ENCODE measurements around the gene RASGRF2.

RASGRF2 gene

DNA sequence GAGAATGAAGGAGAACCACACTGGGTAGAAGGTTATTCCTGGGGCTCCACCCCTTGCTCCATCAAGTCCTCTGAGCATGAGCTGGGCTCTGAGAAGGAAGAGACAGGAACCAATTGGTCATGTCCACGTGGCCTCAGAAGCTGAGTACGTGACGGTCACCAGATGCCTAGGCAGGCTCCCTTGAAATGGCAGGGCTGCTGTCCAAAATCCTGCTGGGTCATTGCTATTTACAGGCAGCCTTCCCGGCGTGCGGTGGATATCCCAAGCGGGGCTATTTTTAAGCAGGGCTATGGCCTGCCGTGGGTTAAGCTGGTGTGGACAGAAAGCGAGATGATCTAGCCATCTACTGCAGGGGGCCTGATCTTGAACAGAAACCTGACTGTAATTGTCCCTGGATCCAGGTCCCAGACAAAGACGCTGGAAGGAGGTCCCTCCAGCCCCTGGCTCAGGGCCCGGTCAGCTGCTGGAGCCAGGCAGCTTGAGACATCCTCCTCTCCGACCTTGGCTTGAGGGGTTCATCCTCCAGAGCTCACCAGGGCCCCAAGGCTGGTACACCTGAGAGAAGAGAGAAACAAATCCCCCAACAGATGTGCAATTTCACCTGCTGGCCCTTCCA is 272.4 kb downstream of the RASGRF2 start:
- peak overlapping the region; percentile 57 for H3K4me3 ChIP-seq (ENCODE audit: low read length)
- no peak for DNase-seq (ENCODE audit: low read depth)
- TF ChIP-seq, protein P1, sequence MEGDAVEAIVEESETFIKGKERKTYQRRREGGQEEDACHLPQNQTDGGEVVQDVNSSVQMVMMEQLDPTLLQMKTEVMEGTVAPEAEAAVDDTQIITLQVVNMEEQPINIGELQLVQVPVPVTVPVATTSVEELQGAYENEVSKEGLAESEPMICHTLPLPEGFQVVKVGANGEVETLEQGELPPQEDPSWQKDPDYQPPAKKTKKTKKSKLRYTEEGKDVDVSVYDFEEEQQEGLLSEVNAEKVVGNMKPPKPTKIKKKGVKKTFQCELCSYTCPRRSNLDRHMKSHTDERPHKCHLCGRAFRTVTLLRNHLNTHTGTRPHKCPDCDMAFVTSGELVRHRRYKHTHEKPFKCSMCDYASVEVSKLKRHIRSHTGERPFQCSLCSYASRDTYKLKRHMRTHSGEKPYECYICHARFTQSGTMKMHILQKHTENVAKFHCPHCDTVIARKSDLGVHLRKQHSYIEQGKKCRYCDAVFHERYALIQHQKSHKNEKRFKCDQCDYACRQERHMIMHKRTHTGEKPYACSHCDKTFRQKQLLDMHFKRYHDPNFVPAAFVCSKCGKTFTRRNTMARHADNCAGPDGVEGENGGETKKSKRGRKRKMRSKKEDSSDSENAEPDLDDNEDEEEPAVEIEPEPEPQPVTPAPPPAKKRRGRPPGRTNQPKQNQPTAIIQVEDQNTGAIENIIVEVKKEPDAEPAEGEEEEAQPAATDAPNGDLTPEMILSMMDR (conservative IDR thresholded peaks at IDR 0.05; ENCODE audit: low read depth, low read length): no peak

GRCh38 chr5:81233080-81233634 is 273.0 kb downstream of the RASGRF2 start, which contains the start of gene CKMT2:
Gene CKMT2, plus strand, starts transcription at chr5:81233322. Its CDS starts 17,811 bp downstream, at chr5:81251133.
- TF ChIP-seq, protein P1 (conservative IDR thresholded peaks at IDR 0.05; ENCODE audit: low read depth, low read length): no peak
- peak within 1 kb of the TSS; percentile 57 for H3K4me3 ChIP-seq (ENCODE audit: low read length)
- DNase-seq (ENCODE audit: low read depth): no peak

DNA sequence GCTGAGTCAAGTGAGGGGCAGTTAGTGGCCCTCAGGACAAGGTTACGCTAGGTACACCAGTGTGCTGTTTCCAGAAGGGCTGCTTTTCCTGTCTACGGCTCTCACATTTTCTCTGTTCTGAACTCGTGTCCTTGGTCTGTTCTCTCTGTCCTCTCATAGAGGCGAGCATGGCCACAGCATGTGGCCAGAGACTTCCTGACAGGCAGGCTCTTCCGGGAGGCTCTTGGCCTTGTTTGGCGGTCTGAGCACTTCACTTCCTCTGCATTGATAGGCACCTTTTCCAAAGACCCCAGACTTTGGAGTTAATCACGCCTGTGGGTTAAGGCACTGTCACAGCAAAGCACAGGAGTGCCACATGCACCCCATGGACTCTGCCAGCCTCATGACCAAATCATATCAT is 274.1 kb downstream of the RASGRF2 start:
- no peak overlapping the region for H3K4me3 ChIP-seq (ENCODE audit: low read length)
- no peak for DNase-seq (ENCODE audit: low read depth)
- TF ChIP-seq, protein P1 (conservative IDR thresholded peaks at IDR 0.05; ENCODE audit: low read depth, low read length): no peak

- H3K4me3 ChIP-seq (ENCODE audit: low read length): no peak overlapping the region
- TF ChIP-seq, protein P1 (conservative IDR thresholded peaks at IDR 0.05; ENCODE audit: low read depth, low read length): no peak
- DNase-seq (ENCODE audit: low read depth): no peak
Measured at GRCh38 chr5:81234801-81235200, 274.6 kb downstream of the RASGRF2 start.

- TF ChIP-seq, protein P1 (conservative IDR thresholded peaks at IDR 0.05; ENCODE audit: low read depth, low read length): no peak
- DNase-seq (ENCODE audit: low read depth): no peak
- H3K4me3 ChIP-seq (ENCODE audit: low read length): no peak overlapping the region
Measured at GRCh38 chr5:81235287-81236072, 275.3 kb downstream of the RASGRF2 start.

DNA sequence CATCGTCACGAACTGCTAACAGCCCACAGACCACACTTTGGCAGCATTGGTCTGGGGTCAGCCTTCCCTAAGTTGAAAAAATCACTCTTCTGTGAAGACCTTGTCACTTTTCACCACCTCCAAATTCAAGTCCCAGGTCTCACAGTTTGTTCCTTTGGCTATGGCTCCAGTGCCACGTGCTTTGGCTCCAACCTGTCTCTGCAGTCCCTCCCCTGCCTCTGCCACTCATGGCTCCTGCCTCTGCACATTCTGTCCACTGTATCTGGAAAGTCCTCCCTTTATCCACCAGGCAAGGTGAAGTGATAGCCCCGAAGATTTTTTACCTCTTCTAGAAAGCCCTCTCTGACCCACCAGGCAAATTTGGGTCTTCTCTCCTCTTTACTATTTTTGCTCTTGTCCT is 278.3 kb downstream of the RASGRF2 start:
- no peak overlapping the region for H3K4me3 ChIP-seq (ENCODE audit: low read length)
- no peak for DNase-seq (ENCODE audit: low read depth)
- TF ChIP-seq, protein P1 (conservative IDR thresholded peaks at IDR 0.05; ENCODE audit: low read depth, low read length): no peak
